Measurements from ENCODE around the gene PDE4D.
"Not testable (repeated sequence)": the region's sequence is repeated elsewhere in the genome, so short reads cannot be mapped to it uniquely, and the experiment has no call there.

PDE4D gene

DNA sequence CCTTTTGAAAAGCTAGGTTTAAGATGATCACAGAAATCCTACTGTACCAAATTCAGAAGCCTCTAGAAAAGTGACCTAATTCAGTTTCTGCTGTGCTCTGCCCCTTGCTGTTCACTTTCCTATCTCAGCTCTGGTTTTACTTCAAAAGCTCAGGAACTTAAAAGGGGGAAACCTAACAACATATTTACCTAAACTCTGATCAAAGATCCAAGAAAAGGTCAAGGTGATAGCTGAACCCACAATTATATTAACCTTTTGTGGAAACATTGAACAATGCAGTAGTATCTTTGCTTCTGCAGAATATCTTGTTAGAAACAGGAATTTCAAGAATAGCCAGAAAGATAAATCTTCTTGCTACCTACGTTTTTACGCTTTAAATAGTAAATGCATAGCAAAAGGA, 568.5 kb downstream of the PDE4D start:
- no peak for DNase-seq (ENCODE audit: low read depth)

DNA sequence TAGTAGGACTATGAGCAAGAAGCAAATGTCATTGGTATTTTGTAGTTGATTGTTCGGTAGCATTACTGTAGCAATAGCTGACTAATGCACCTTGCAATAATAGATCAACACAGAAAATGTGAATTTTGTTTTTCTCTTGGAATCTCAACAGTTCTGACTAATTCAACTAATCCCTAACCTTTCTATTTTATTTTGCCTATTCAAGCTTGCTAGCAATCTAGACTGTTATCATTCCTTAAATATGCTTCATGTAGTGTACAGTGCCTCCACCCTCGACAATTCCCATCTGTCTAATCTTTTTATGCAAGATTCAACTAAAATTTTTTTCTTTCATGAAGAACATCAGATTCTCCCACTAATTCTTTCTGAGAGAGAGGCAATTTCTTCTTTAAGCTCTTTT, 570.6 kb downstream of the PDE4D start:
- DNase-seq (ENCODE audit: low read depth) = no peak

DNA sequence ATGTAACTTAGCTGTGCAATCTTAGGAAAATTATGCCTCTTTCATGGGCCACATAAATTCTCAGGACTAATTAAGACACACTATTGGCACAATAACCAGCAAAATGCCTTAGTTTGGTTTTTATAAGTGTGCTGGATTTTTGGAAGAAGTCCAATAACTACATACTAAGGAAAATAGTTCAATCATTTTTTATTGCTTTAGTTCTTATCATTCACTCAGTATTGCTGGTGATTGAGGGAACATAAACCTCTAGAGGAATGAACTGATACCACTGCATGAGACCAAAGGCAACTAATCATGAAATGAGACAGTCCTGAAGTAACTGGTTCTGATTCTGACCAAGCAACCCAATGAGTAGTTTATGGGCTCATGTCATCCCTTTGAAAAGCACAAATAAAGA, 571.5 kb downstream of the PDE4D start:
- no peak for DNase-seq (ENCODE audit: low read depth)

DNA sequence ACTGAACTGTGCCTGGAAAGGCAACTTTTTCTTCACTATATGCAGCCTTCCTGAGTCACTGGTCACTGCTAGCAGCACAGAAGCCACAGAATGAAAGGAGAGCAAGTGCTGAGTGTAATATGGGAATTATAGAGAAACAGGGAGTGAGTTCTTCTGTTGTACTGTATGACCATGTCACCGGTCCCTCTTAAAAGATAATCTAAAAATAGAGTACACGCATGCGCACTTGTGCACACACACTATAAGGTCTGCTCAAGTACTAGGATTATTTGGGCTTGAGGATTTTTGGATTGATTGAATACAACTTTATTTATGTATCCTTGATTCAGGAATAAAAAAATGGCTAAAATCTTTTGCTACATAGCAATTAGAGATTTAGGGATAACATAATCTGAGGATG, 571.9 kb downstream of the PDE4D start:
- DNase-seq (ENCODE audit: low read depth) = no peak

DNA sequence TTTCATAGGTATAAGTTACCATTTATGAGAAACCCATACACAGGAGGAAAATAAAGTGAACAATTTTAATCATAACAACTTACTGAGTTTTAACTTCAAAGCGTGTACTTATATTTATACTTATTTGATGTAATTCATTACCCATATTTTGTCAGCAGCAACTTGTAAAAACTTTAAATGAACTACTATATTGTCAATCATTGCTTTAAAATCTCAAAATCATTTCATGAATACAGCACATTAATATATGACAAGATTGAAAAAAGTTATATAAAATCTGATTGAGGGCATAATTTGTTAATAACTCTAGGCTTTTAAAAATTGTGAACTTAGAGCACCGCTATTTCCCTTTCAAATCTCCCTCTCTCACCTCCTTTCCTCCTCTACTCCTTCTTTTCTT, 573.1 kb downstream of the PDE4D start:
- DNase-seq (ENCODE audit: low read depth) = no peak

DNA sequence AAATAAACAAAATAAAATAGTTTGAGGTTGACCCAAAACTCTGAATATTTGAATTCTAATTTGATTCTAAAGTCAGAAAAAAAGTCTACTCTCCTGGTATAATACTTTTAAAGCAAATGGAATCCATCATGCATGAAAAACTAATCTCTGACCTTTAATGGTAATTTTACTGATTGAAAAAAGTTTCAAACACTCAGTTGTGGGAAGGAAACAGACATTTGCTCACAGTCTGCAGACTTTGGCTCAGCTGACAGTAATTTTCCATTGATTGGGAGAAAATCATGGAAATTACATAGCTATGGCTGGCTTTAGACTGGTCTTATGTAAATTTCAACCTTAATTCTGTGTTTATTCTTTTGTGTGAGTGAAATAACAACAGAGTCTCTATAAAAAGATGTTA, 574.3 kb downstream of the PDE4D start:
- DNase-seq (ENCODE audit: low read depth) = no peak

DNA sequence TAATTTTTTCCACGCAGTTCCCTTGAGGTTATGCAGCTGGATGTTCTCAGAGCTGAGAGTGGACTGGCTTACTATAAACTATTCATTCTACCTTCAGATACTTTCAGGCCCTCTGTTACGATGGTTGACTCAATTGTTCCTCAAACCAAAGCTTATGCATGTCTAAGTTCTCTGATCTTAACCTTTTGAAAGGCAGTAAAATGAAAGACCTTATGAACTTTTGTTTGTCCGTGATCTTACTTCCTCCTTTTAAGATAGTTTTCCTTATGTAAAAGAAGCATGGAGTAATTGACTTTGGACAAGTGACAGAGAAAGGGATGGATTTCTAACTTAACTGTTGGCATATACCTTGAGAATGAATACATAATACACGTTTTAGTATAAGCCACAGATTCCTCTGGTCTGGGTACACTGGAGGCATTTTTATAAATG, 575.7 kb downstream of the PDE4D start:
- DNase-seq (ENCODE audit: low read depth) = no peak

DNA sequence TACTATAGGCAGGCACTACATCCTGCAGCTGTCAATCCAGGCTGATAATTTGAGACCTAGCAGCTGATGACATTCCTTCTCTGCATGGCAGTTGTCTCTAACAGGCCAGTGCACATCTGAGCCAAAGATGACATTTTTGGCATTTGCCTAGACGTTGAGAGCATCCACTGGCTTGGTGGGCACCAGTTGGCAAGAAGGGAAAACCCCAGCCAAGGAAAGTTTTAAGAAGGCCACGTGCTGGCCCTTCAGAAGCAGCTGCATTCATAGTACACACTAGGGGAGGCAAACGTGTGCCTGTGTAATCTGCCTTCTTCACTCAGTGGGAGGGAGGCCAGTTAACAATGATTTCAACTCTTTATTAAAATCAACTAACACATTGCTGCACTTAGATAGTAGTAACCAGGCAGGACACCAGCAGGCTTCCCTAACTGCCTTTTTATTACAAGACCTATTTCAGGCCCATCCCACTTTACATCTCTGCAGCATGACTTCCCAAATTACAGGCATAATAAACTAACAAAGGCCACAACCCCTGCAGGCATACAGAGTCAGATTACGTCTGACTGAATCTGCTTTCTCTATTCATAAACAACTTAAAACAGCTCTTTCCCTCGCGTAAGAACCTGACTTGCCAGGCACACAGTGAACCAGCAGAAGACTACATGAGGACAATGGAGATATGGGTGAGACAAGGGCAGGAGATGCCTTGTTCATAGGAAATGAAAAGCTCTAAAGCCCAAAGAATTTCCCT, 576.3 kb downstream of the PDE4D start:
- DNase-seq (ENCODE audit: low read depth) = no peak

DNA sequence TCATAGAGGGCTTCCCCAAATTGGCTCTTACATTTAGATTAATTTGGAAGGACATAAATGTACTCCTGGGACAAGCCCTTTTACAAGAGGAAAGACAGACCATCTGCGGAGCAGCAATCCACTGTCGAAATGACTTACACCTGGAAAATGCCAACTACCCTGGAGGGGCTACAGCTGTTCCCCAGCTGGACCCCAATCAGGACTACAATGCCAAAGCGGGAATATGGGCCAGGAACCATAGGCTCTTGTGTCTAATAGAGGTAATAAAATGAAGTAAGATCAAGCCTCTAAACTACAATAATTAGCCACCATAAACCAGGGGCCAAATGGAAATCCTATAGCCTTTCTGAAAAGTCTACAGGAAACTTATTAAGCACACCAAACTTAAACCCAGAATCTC, 581.3 kb downstream of the PDE4D start:
- no peak for DNase-seq (ENCODE audit: low read depth)

DNA sequence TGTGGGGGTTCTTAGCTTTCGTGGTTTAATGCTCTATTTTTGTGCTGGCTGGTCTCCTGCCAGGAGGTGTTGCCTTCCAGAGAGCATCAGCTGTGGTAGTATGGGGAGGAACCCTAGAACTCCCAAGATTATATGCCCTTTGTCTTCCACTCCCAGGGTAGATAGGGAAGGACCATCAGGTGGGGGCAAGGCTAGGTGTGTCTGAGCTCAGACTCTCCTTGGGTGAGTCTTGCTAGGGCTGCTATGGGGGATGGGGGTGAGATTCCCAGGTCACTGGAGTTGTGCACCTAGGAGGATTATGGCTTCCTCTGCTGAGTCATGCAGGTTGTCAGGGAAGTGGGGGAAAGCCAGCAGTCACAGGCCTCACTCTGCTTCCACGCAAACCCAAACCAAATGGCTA, 584.8 kb downstream of the PDE4D start:
- DNase-seq (ENCODE audit: low read depth) = not testable (repeated sequence)

DNA sequence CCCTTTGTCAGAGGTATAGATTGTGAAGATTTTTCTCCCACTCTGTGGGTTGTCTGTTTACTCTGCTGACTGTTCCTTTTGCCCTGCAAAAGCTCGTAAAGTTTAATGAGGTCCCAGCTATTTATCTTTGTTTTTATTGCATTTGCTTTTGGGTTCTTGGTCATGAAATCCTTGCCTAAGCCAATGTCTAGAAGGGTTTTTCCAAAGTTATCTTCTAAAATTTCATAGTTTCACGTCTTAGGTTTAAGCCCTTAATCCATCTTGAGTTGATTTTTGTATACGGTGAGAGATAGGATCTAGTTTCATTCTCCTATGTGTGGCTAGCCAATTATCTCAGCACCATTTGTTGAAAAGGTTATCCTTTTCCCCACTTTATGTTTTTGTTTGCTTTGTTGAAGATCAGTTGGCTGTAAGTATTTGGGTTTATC, 590.2 kb downstream of the PDE4D start:
- DNase-seq (ENCODE audit: low read depth) = not testable (repeated sequence)

DNA sequence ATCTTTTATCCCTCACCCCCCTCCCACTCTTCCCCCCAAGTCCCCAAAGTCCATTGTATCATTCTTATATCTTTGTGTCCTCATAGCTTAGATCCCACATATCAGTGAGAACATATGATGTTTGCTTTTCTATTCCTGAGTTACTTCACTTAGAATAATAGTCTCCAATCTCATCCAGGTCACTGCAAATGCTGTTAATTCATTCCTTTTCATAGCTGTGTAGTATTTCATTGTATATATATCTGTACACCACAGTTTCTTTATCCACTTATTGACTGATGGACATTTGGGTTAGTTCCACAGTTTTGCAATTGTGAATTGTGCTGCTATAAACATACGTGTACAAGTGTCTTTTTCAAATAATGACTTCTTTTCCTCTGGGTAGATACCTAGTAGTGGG, 591.0 kb downstream of the PDE4D start:
- DNase-seq (ENCODE audit: low read depth) = not testable (repeated sequence)

DNA sequence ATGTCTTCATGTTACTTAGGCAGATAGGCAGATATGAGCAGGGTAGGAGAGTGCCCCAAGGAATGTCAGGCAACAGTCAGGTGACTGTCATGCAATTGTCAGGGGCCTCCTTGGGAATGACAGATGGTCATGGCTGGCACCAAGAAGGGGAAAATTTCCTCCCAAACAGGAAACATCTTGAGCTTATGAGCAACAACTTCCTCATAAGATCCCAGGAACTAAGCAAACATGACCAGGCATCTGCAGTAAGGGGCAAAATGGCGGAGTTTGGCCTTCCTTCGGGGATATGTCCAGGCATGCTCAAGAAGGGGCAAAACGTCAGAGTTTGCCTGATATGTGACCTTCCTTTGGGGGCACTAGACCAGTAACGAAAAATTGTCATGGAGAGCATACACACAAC, 591.8 kb downstream of the PDE4D start:
- no peak for DNase-seq (ENCODE audit: low read depth)

DNA sequence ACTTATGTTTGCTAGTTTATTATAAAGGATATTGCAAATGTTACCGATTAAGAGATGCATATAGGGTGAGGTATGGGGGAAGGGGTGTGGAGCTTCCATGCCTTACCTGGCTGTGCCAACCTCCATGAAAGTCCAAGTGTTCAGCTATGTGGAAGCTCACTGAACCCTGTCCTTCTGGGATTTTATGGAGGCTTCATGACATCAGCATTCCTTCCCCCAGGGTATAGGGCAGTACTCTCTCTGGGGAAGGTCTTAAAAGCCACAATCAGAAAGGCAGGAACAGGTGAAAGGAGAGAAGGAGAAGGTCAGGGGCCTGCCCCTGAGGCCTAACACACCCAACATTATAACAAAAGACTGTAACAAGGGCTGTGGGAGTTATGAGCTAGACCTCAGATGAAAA, 592.6 kb downstream of the PDE4D start:
- no peak for DNase-seq (ENCODE audit: low read depth)

DNA sequence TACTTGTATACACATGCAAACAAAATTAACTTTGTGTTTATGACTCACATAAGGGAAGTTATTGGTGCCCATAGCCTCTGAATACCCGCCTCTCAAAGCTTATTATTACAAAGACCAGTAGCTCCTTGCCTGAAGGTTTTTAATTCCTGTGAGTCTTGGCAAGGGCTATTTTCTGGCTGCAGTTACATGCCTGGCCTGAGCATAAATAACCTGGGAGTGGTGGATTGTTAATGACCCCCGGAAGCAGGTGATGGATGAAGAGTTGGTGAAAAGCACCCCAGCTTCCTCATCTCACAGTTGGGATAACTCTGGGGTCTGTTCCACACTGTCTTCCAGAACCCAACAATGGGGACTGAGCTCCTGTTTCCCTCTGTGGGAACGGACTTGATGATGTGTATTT, 594.5 kb downstream of the PDE4D start:
- no peak for DNase-seq (ENCODE audit: low read depth)

DNA sequence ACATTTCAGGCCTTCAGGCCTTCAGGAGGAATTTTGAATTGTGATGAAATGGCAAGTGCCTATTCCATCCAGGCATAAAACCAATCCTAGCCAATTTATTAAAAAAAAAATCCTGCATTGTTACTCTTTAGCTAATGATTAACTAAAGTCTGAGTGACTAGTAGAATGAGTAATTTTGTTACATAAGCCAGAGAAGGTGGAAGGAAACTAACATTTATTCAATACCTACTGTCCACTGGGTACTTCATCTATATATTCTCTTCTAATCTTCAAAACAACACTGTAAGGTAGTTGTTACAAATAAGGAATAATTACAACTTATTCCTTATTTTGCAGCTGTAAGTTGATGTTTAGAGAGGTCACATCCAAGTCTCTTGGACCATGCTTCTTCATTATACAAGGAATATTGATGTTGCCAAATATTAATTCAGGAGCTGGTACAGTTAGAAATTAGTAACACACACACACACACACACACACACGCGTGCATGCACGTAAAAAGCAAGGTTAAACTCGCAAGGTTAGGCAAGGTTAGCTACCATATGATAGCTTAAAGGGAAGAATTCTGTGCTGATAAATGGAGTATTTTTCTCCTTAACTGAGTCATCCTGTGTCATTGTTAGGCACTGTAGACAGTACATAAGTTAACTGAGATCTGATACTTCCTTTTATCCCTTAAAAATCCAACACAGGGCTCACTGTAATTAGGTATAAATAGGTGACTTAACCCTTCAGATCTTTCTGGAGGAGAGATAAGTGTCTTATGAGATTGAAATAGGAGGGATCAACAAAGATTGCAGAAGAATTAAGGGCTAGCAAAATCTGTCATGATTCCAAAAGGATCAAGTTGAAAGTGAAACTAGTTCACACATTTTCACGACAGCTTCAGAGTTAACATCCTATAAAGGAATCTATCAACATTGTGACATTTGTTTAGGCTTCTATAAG, 596.9 kb downstream of the PDE4D start:
- DNase-seq (ENCODE audit: low read depth) = no peak

DNA sequence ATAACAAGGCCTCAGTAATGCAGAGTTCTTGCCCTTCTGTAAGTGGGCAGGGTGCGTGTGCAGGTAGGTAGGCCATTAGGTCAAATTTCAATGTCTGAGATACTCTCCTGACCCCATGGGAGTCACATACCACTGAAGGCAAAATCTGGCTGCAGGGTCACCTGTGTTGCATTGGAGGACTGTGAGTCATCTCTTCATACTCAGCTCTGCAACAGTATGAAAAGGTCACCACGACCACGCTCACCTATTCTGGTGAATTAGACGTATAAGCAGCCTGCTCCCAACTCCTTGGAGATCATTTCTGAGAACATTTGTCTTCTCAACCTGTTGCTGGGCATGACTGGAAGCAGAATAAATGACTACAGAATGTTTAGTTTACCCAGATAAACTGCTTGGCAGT, 599.8 kb downstream of the PDE4D start:
- DNase-seq (ENCODE audit: low read depth) = no peak

DNA sequence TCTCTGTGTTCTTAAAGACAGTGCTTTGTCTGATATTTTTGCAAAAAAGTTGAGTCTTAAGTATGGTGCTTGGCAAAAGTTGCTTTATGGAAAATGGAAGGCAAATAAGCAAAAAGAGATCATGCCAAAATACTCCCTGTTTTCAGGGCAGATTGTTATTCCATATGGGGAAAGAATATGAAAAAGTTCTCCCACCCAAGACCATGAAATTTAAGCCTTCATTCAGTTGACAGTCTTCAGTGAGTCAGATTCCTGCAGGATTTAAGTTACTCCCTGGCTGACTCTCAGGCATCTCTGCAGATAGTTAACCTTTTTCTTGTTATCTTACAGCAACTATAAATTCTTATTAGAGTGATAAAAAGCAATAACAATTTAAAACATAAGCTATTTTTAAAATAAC, 601.6 kb downstream of the PDE4D start:
- no peak for DNase-seq (ENCODE audit: low read depth)

DNA sequence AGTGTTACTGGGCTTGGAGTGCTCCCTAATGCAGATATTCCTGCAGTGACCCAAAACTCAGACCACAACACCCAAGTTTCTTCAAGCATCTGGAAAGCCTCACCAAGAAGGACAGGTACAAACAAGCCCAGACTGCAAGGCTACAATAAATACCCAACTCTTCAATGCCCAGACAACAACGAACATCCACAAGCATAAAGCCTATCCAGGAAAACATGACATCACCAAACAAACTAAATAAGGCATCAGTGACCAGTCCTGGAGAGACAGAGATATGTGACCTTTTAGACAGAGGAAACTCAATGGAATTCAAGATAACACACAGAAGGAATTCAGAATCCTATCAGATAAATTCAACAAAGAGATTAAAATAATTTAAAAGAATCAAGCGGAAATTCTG, 605.6 kb downstream of the PDE4D start:
- DNase-seq (ENCODE audit: low read depth) = no peak

DNA sequence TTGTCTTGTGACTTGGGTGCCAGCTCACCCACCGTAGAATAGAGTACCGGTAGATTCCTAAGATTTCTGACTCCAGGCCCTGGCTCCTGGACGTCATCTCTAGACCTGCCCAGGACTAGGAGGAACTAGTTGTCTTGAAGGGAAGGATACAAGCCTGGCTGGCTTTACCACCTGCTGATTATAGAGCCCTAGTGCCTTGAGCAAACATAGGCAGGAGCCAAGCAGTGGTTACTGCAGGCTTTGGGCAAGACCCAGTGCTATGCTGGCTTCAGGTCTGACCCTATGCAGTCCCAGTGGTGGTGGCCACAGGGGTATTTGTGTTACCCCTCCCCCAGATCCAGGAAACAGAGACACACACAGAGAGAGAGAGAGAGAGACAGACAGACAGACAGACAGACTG, 606.2 kb downstream of the PDE4D start:
- DNase-seq (ENCODE audit: low read depth) = no peak

DNA sequence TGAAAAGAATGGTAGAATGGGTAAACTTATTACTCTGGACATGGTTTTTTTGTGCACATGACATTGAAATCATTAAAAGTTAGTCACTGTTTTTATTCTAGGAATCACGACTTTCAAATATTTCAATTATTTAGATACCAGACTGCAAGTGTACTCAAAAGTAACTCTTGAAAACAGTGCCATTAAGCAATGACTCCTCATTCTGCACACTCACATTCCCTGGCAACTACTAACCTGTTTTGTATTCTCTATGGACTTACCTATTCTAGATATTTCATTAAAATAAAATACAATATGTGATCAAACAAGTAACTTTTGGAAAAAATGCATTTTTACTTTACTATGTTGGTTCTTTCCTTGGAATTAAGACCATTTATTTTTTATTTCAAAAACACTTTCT, 607.0 kb downstream of the PDE4D start:
- no peak for DNase-seq (ENCODE audit: low read depth)

DNA sequence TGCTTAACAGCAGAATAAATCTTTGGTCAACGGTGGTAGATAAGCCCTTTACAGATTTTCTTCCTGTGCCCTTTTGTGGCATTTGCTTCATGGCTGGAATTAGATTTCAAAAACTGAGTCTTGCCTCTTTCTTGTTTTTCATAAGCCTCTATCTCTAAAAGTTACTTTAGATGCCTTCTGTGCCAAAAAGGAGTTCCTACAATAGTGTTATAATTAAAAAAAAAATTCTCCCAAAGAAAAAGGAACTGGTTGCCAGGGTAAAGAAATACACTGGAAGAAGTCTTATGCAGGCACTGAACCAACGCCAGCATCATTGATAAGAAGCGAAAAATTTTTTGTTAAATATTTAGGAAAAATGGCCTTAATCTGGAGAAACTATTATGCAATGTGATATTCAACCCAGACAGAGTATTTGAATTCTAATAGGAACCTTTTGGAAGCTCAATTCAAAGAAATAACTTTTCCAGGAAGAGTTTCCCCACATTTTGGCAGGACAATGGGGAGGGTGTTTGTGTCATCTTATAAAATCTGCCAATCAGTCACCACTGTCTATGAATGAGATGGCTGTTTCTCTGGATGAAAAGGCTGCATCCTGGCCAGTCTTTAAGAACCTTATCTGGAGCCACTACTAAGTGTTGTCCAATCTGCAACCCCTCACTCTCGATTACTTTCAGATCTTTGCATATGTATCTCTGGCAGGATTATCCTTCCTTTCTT, 608.1 kb downstream of the PDE4D start:
- DNase-seq (ENCODE audit: low read depth) = no peak

DNA sequence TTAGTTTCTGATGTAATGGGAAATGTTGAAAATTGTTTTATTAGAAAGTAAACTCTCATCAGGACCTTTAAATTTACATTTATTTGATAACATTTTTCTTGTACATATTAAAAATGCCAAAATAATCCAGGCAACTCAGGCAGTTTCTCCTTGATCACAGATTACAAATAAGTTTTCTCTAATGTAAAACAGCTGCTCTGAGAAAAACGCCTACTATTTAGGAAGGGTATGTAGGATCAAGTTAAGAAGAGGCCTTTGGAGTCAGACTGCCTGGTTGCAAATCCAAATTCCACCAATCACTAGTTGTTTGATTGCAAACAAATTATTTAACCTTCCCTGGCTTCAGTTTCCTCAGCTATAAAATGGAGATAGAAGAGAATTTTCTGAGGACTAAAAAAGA, 610.8 kb downstream of the PDE4D start:
- no peak for DNase-seq (ENCODE audit: low read depth)
